ENCODE data around the gene PTPRZ1. TPM values are rescaled to one million over a fixed set of nuclear protein-coding genes. Genes with fewer than 3 reads are reported as not detected.

Gene PTPRZ1
- total RNA-seq, 1 experiment from 2014 or later, result 74.2 TPM

DNA sequence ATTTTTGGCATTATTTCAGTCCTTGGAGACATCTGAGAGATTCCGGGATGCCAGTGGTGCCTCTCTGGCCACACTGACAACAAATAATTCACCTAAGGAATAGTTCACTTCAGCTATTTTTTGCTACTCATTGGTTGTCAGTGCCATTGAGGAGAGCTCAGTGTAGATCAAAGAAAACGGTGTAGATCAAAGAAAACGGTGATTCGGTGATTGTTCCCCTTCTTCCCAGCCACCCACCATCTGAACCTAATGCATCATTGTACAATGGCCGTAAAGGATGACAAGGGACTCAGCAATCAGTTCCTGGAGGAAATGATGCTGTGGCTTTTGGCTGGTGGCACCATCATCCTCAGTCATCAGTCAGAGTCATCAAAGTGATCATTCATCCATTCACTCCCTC lies 80.6 kb downstream of the PTPRZ1 start:
- peak overlapping the region; percentile 67 for H2BK5ac ChIP-seq (ENCODE audit: insufficient read length, low read length)
- H3K14ac ChIP-seq (ENCODE audit: insufficient read depth, low read length), result no peak overlapping the region
- H3K27me3 Mint-ChIP-seq (ENCODE audit: low read depth), result no peaks in the 10 kb centered on the region; the same call in 1 of the 2 replicates
- peak overlapping the region; percentile 59 for H4K5ac ChIP-seq (ENCODE audit: insufficient read length, low read depth, low read length)
- H3K4ac ChIP-seq (ENCODE audit: low read depth, low read length), result no peak overlapping the region
- H2AK5ac ChIP-seq (ENCODE audit: insufficient read length, low read length), result peak overlapping the region; percentile 96
- H3K18ac ChIP-seq (ENCODE audit: insufficient read length, low read depth, low read length), result no peak overlapping the region
- H4K8ac ChIP-seq (replicated peaks; ENCODE audit: insufficient read length, low read depth, low read length), result peak overlapping the region; percentile 86
- H3K9ac ChIP-seq (ENCODE audit: extremely low read depth, insufficient read length, low read length), result no peak overlapping the region
- H3K27ac Mint-ChIP-seq, result peak overlapping the region in 2 of 3 experiments; percentile 2 to 36; a peak in 1 of 7 replicates
- peak overlapping the region; percentile 93 for H3K27ac ChIP-seq (ENCODE audit: insufficient read length, low read depth, low read length)
- no peak overlapping the region for H4K91ac ChIP-seq (ENCODE audit: insufficient read length, low read depth, low read length)
- no peak overlapping the region for H3K4me3 Mint-ChIP-seq
- no peaks in the 10 kb centered on the region for H3K27me3 ChIP-seq (ENCODE audit: insufficient read depth, low read length)
- no peak overlapping the region for H3K4me2 ChIP-seq (ENCODE audit: insufficient read depth, insufficient read length, low read length)
- no peaks in the 10 kb centered on the region for H3K9me3 Mint-ChIP-seq
- no peak overlapping the region for H3K23ac ChIP-seq (ENCODE audit: insufficient read length, low read depth, low read length)
- no peaks in the 10 kb centered on the region for H3K79me1 ChIP-seq (ENCODE audit: insufficient read depth, low read depth, low read length, poor library complexity, severe bottlenecking)
- H3T11ph ChIP-seq (ENCODE audit: low read length), result no peak overlapping the region
- WGBS (ENCODE audit: extremely low coverage, insufficient read length, low lambda C conversion rate), result no CpG with 5 or more reads among the region's 5 CpGs
- peaks cover 17% of the 10 kb centered on the region; the same call in 1 of the 2 replicates for H3K79me2 ChIP-seq (ENCODE audit: insufficient read depth, low read length)
- H3K9me3 ChIP-seq (ENCODE audit: control insufficient read depth, low read depth, low read length), result no peaks in the 10 kb centered on the region
- DNase-seq, result no peak
- no peak overlapping the region for H2BK20ac ChIP-seq (ENCODE audit: low read depth, low read length, poor library complexity, severe bottlenecking)
- H3K56ac ChIP-seq (ENCODE audit: insufficient read length, low read depth, low read length), result no peak overlapping the region
- peaks cover 22 to 33% (median 22%) of the 10 kb centered on the region in 3 experiments for H3K36me3 Mint-ChIP-seq (ENCODE audit: insufficient read depth in 1 of 3, low read depth in 3 of 3)
- H4K20me1 ChIP-seq (ENCODE audit: control insufficient read depth, insufficient read depth, insufficient read length), result no peaks in the 10 kb centered on the region
- H2AFZ ChIP-seq (ENCODE audit: low read length), result no peak overlapping the region
- H2BK12ac ChIP-seq (ENCODE audit: insufficient read length, low read depth, low read length), result no peak overlapping the region
- H2BK15ac ChIP-seq (ENCODE audit: low read depth, low read length), result no peak overlapping the region
- H3K4me1 Mint-ChIP-seq, result peaks cover 52 to 57% of the 10 kb centered on the region in 2 experiments
- no peak overlapping the region for H2BK120ac ChIP-seq (ENCODE audit: low read depth, low read length, poor library complexity, severe bottlenecking)
- TF ChIP-seq, protein P1, sequence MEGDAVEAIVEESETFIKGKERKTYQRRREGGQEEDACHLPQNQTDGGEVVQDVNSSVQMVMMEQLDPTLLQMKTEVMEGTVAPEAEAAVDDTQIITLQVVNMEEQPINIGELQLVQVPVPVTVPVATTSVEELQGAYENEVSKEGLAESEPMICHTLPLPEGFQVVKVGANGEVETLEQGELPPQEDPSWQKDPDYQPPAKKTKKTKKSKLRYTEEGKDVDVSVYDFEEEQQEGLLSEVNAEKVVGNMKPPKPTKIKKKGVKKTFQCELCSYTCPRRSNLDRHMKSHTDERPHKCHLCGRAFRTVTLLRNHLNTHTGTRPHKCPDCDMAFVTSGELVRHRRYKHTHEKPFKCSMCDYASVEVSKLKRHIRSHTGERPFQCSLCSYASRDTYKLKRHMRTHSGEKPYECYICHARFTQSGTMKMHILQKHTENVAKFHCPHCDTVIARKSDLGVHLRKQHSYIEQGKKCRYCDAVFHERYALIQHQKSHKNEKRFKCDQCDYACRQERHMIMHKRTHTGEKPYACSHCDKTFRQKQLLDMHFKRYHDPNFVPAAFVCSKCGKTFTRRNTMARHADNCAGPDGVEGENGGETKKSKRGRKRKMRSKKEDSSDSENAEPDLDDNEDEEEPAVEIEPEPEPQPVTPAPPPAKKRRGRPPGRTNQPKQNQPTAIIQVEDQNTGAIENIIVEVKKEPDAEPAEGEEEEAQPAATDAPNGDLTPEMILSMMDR (conservative IDR thresholded peaks at IDR 0.05), result no peak
- H3K23me2 ChIP-seq (ENCODE audit: insufficient read length, low read depth, low read length, poor library complexity, severe bottlenecking), result no peaks in the 10 kb centered on the region
- H3K4me1 ChIP-seq (ENCODE audit: insufficient read depth, low read length), result peaks cover 12% of the 10 kb centered on the region
